Caco-2 (cell line): ENCODE data around the gene ZNF839. TPM values are rescaled to one million over a fixed set of nuclear protein-coding genes. Genes with fewer than 3 reads are reported as not detected.

Experiments used
- BruUV-seq: library from RNA; stranded (reverse); fragments of 400-500 nt; replicated peaks from 2 replicates; lab custom pipeline; 2021; lab: Mats Ljungman, UMichigan
- CTCF ChIA-PET: fragments of 300-600 bp; sonication (Branson Sonifier 250); formaldehyde crosslinking; loops from one replicate; lab custom pipeline; 2022; ENCODE audit warnings: antibody characterized with exemption; lab: Charles Lee
- POLR2A ChIA-PET: fragments of 300-600 bp; sonication (Branson Sonifier 250); formaldehyde crosslinking; loops from one replicate; lab custom pipeline; 2022; ENCODE audit warnings: antibody characterized with exemption; lab: Charles Lee
- DNase-seq, 2 experiments: peaks; one replicate each; pipeline versions ENCODE4 v3.0.0 to v3.0.0-alpha.2; 2020 to 2022
- H3K27me3 ChIP-seq: replicated peaks from 2 replicates; pipeline ENCODE4 v1.6.0; 2011; ENCODE audit warnings: low read length; ENCODE audit not compliant: control insufficient read depth, insufficient read depth
- H3K36me3 ChIP-seq: 2 replicates; pipeline ENCODE4 v1.5.1; 2011; ENCODE audit warnings: low read length; ENCODE audit not compliant: control insufficient read depth, insufficient read depth
- H3K4me1 ChIP-seq: fragments of 250-450 bp; sonication (Bioruptor Pico); 2 replicates; pipeline ENCODE4 v1.5.1; 2020; ENCODE audit warnings: mild to moderate bottlenecking
- H3K4me3 ChIP-seq: 2 replicates; pipeline ENCODE4 v1.5.1; 2011; ENCODE audit warnings: low read depth, mild to moderate bottlenecking, control low read depth, low read length
- H3K9me3 ChIP-seq: fragments of 250-450 bp; sonication (Bioruptor Pico); 2 replicates; pipeline ENCODE4 v1.5.1; 2020; ENCODE audit warnings: mild to moderate bottlenecking, moderate library complexity
- H3K27ac Mint-ChIP-seq: one replicate; pipeline ENCODE4 v1.8.0; 2022; ENCODE audit warnings: mixed read lengths; ENCODE audit not compliant: unreplicated experiment
- H3K27me3 Mint-ChIP-seq: one replicate; pipeline ENCODE4 v1.8.0; 2022; ENCODE audit warnings: mixed read lengths; ENCODE audit not compliant: insufficient read depth, unreplicated experiment
- H3K36me3 Mint-ChIP-seq: one replicate; pipeline ENCODE4 v1.8.0; 2022; ENCODE audit warnings: mild to moderate bottlenecking, mixed read lengths; ENCODE audit not compliant: insufficient read depth, unreplicated experiment
- H3K4me1 Mint-ChIP-seq: one replicate; pipeline ENCODE4 v1.8.0; 2022; ENCODE audit warnings: low read depth, mixed read lengths; ENCODE audit not compliant: unreplicated experiment
- H3K4me3 Mint-ChIP-seq: one replicate; pipeline ENCODE4 v1.8.0; 2022; ENCODE audit warnings: mild to moderate bottlenecking, moderate library complexity, mixed read lengths; ENCODE audit not compliant: unreplicated experiment
- H3K9me3 Mint-ChIP-seq: one replicate; pipeline ENCODE4 v1.8.0; 2022; ENCODE audit warnings: mixed read lengths; ENCODE audit not compliant: unreplicated experiment
- CTCF ChIP-seq, 2 experiments: fragments of 200-600 bp in 1 of 2; IDR thresholded peaks; 1 replicate in 1 of 2; 2 replicates in 1 of 2; pipeline versions ENCODE4 v1.5.1 to v1.8.0; 2011 to 2022; ENCODE audit warnings: antibody characterized with exemption in 1 of 2, control low read depth in 1 of 2, inconsistent platforms in 1 of 2, low read depth in 1 of 2, low read length in 1 of 2, mild to moderate bottlenecking in 1 of 2, moderate library complexity in 1 of 2; ENCODE audit not compliant: insufficient read depth in 1 of 2, severe bottlenecking in 1 of 2, unreplicated experiment in 1 of 2
- intact Hi-C: fragments of 100-400 bp; cut with micrococcal nuclease; formaldehyde crosslinking; loops from one replicate; pipeline ENCODE4 v1.10.0; 2022; ENCODE audit not compliant: unreplicated experiment
- total RNA-seq: library from RNA; stranded (reverse); gene quantifications from 2 replicates; pipeline ENCODE4 v1.2.3, GENCODE V29; 2022

The ZNF839 gene
- total RNA-seq, 1 experiment from 2014 or later, result 11.9 TPM

GRCh38 chr14:102335163-102335562 is 15.6 kb downstream of the ZNF839 start:
- no peak for TF ChIP-seq CTCF (IDR thresholded peaks at IDR 0.05; ENCODE audit: insufficient read depth in 1 of 2, low read depth in 1 of 2, low read length in 1 of 2, severe bottlenecking in 1 of 2, unreplicated experiment in 1 of 2)
- Histone ChIP-seq H3K4me1 (no peaks in the 10 kb centered on the region), H3K4me3 (no peak overlapping the region), H3K36me3 (no peaks in the 10 kb centered on the region), H3K9me3 (no peaks in the 10 kb centered on the region), H3K27me3 (no peaks in the 10 kb centered on the region)
- Mint-ChIP-seq H3K4me1 (no peaks in the 10 kb centered on the region), H3K4me3 (no peak overlapping the region), H3K36me3 (no peaks in the 10 kb centered on the region), H3K27ac (no peak overlapping the region), H3K27me3 (no peaks in the 10 kb centered on the region), H3K9me3 (no peaks in the 10 kb centered on the region)
- BruUV-seq, result no TSS peak
- CTCF ChIA-PET, result no interaction called here
- intact Hi-C loops, result no loop called here
- DNase-seq, result no peak
- POLR2A ChIA-PET, result no interaction called here

- Mint-ChIP-seq H3K36me3 (peaks cover 17% of the 10 kb centered on the region), H3K27ac (no peak overlapping the region), H3K4me3 (no peak overlapping the region), H3K4me1 (no peaks in the 10 kb centered on the region), H3K9me3 (no peaks in the 10 kb centered on the region), H3K27me3 (no peaks in the 10 kb centered on the region)
- Histone ChIP-seq H3K36me3 (no peaks in the 10 kb centered on the region), H3K4me3 (no peak overlapping the region), H3K4me1 (no peaks in the 10 kb centered on the region), H3K27me3 (no peaks in the 10 kb centered on the region), H3K9me3 (no peaks in the 10 kb centered on the region)
- intact Hi-C loops, result no loop called here
- ChIA-PET CTCF (no interaction called here), POLR2A (no interaction called here)
- DNase-seq, result no peak
- no peak for TF ChIP-seq CTCF (IDR thresholded peaks at IDR 0.05; ENCODE audit: insufficient read depth in 1 of 2, low read depth in 1 of 2, low read length in 1 of 2, severe bottlenecking in 1 of 2, unreplicated experiment in 1 of 2)
- BruUV-seq, result no TSS peak
These were observed 19.2 kb downstream of the ZNF839 start for GRCh38 chr14:102338724-102339123.

GRCh38 chr14:102341566-102341965 is 22.0 kb downstream of the ZNF839 start:
- intact Hi-C loops, result no loop called here
- no peaks in the 10 kb centered on the region for H3K4me1 Mint-ChIP-seq
- H3K9me3 ChIP-seq, result no peaks in the 10 kb centered on the region
- H3K4me3 Mint-ChIP-seq, result no peak overlapping the region
- no peaks in the 10 kb centered on the region for H3K36me3 ChIP-seq
- BruUV-seq, result no TSS peak
- no peak for DNase-seq
- no peaks in the 10 kb centered on the region for H3K27me3 ChIP-seq
- H3K4me3 ChIP-seq, result no peak overlapping the region
- H3K27ac Mint-ChIP-seq, result no peak overlapping the region
- no peaks in the 10 kb centered on the region for H3K27me3 Mint-ChIP-seq
- CTCF ChIA-PET, result interaction anchor here (1.2 kb wide), 1 partner anchor 14 kb away, joined by 5 read pairs; no protein-coding TSS in a partner anchor
- POLR2A ChIA-PET, result no interaction called here
- H3K4me1 ChIP-seq, result no peaks in the 10 kb centered on the region
- no peaks in the 10 kb centered on the region for H3K9me3 Mint-ChIP-seq
- TF ChIP-seq CTCF (IDR thresholded peaks at IDR 0.05; ENCODE audit: insufficient read depth in 1 of 2, low read depth in 1 of 2, low read length in 1 of 2, severe bottlenecking in 1 of 2, unreplicated experiment in 1 of 2), result no peak
- peaks cover 26% of the 10 kb centered on the region for H3K36me3 Mint-ChIP-seq
